Type B pancreatic cell (in vitro differentiated cells): ENCODE measurements around the gene SKIDA1. TPM values are rescaled to one million over a fixed set of nuclear protein-coding genes. Genes with fewer than 3 reads are reported as not detected.

Experiments
- DNase-seq: peaks from one replicate; pipeline ENCODE4 v3.0.0; 2021; ENCODE audit warnings: mixed read lengths; ENCODE audit not compliant: unreplicated experiment; ENCODE audit errors: extremely low spot score
- H3K27ac Mint-ChIP-seq: 2 replicates; pipeline ENCODE4 v1.8.0; 2021; ENCODE audit warnings: mild to moderate bottlenecking, mixed read lengths
- H3K27me3 Mint-ChIP-seq: 2 replicates; pipeline ENCODE4 v1.8.0; 2021; ENCODE audit warnings: mixed read lengths
- H3K36me3 Mint-ChIP-seq: 2 replicates; pipeline ENCODE4 v1.8.0; 2021; ENCODE audit warnings: mixed read lengths
- H3K4me1 Mint-ChIP-seq: one replicate; pipeline ENCODE4 v1.8.0; 2021; ENCODE audit warnings: mixed read lengths; ENCODE audit not compliant: unreplicated experiment
- H3K4me3 Mint-ChIP-seq: 2 replicates; pipeline ENCODE4 v1.8.0; 2021; ENCODE audit warnings: mild to moderate bottlenecking, mixed read lengths
- H3K9me3 Mint-ChIP-seq: 2 replicates; pipeline ENCODE4 v1.8.0; 2021; ENCODE audit warnings: mixed read lengths
- CTCF ChIP-seq: fragments of 200-600 bp; sonication (generic); conservative IDR thresholded peaks from 2 replicates; pipeline ENCODE4 v1.5.0; 2021; ENCODE audit warnings: antibody characterized with exemption, mild to moderate bottlenecking
- total RNA-seq: library from RNA; stranded (reverse); gene quantifications from 2 replicates; pipeline ENCODE4 v1.2.1, GENCODE V29; 2021; ENCODE audit warnings: low replicate concordance

SKIDA1 gene
- total RNA-seq, 1 donor from 2014 or later = 24.3 TPM

GRCh38 chr10:21507150-21507549 lies 18.3 kb downstream of the SKIDA1 start:
- H3K27me3 Mint-ChIP-seq = peaks cover 11% of the 10 kb centered on the region
- H3K4me1 Mint-ChIP-seq = peaks cover 62% of the 10 kb centered on the region
- H3K36me3 Mint-ChIP-seq = no peaks in the 10 kb centered on the region
- peak overlapping the region; percentile 70 for H3K4me3 Mint-ChIP-seq
- H3K27ac Mint-ChIP-seq = peak overlapping the region; percentile 91
- no peaks in the 10 kb centered on the region for H3K9me3 Mint-ChIP-seq
- no peak for DNase-seq
- TF ChIP-seq CTCF = no peak

- TF ChIP-seq CTCF = no peak
- Mint-ChIP-seq H3K27me3 (peaks cover 11% of the 10 kb centered on the region), H3K4me1 (peaks cover 62% of the 10 kb centered on the region), H3K9me3 (no peaks in the 10 kb centered on the region), H3K36me3 (no peaks in the 10 kb centered on the region), H3K4me3 (peak overlapping the region; percentile 69), H3K27ac (peak overlapping the region; percentile 67)
- DNase-seq = no peak
These were observed 19.1 kb downstream of the SKIDA1 start for GRCh38 chr10:21506351-21506750.

- H3K9me3 Mint-ChIP-seq = no peaks in the 10 kb centered on the region
- H3K27ac Mint-ChIP-seq = peak overlapping the region; percentile 67
- peak overlapping the region; percentile 69 for H3K4me3 Mint-ChIP-seq
- no peak for TF ChIP-seq CTCF
- H3K36me3 Mint-ChIP-seq = no peaks in the 10 kb centered on the region
- H3K4me1 Mint-ChIP-seq = peaks cover 63% of the 10 kb centered on the region
- H3K27me3 Mint-ChIP-seq = peaks cover 11% of the 10 kb centered on the region
- DNase-seq = no peak
These were observed 19.7 kb downstream of the SKIDA1 start for GRCh38 chr10:21505711-21506278.

- H3K9me3 Mint-ChIP-seq = no peaks in the 10 kb centered on the region
- H3K4me3 Mint-ChIP-seq = no peak overlapping the region
- H3K27ac Mint-ChIP-seq = peak overlapping the region; percentile 25
- DNase-seq = no peak
- H3K4me1 Mint-ChIP-seq = peaks cover 67% of the 10 kb centered on the region
- H3K27me3 Mint-ChIP-seq = peaks cover 14% of the 10 kb centered on the region
- TF ChIP-seq CTCF = no peak
- H3K36me3 Mint-ChIP-seq = no peaks in the 10 kb centered on the region
These were observed 21.9 kb downstream of the SKIDA1 start for GRCh38 chr10:21503542-21503941.

- Mint-ChIP-seq H3K4me3 (no peak overlapping the region), H3K9me3 (no peaks in the 10 kb centered on the region), H3K36me3 (no peaks in the 10 kb centered on the region), H3K4me1 (peaks cover 70% of the 10 kb centered on the region), H3K27ac (peak overlapping the region; percentile 15), H3K27me3 (peaks cover 9% of the 10 kb centered on the region)
- peak; percentile 8 for TF ChIP-seq CTCF
- no peak for DNase-seq
These were observed 23.1 kb downstream of the SKIDA1 start for GRCh38 chr10:21502348-21502740.
